ENCODE measurements around the gene MRPL18. TPM values are rescaled to one million over a fixed set of nuclear protein-coding genes. Genes with fewer than 3 reads are reported as not detected.

The MRPL18 gene
- total and polyA plus RNA-seq, 2 of the 4 experiments (the other 2 are of a cell fraction) = 53.4 to 56.8 TPM

GRCh38 chr6:159842035-159842434 is 51.8 kb downstream of the MRPL18 start:
- ATAC-seq (ENCODE audit: low read depth) (peak; percentile 60; the same call in 1 of the 2 replicates), DNase-seq (no peak)
- no peak overlapping the region for H3K14ac ChIP-seq (replicated peaks; ENCODE audit: low read depth, low read length)
- H3K9me3 ChIP-seq (ENCODE audit: control insufficient read depth, insufficient read depth, low read length) = no peaks in the 10 kb centered on the region
- H3K79me1 ChIP-seq (ENCODE audit: low read depth in 1 of 2, low read length in 2 of 2) = no peaks in the 10 kb centered on the region
- in situ Hi-C loops (cut with MboI; ENCODE audit: low sequenced_read_pairs) = no loop called here
- no peak overlapping the region for H3K4ac ChIP-seq (ENCODE audit: low read depth, low read length)
- no peak overlapping the region for H3K18ac ChIP-seq (ENCODE audit: low read depth, low read length)
- no peak overlapping the region for H2AK9ac ChIP-seq (replicated peaks; ENCODE audit: low read depth, low read length, poor library complexity)
- H3K9ac ChIP-seq (ENCODE audit: low read depth, low read length) = no peak overlapping the region
- no peaks in the 10 kb centered on the region for H4K20me1 ChIP-seq (ENCODE audit: insufficient read depth, low read length)
- intact Hi-C loops (cut with micrococcal nuclease) = no loop called here
- H3K4me2 ChIP-seq (ENCODE audit: low read depth, low read length) = no peak overlapping the region
- H2AK5ac ChIP-seq (ENCODE audit: low read depth, low read length) = no peak overlapping the region
- H3K9me1 ChIP-seq (ENCODE audit: insufficient read depth, low read length) = 0 out of 2 replicates have a peak, but pooled peaks cover 4% of the 10 kb centered on the region
- no peak overlapping the region for H4K5ac ChIP-seq (ENCODE audit: low read depth, low read length)
- BruUV-seq (replicated peaks) = no TSS peak
- no peak overlapping the region for H3K23ac ChIP-seq (ENCODE audit: low read depth, low read length)
- POLR2A ChIA-PET (ENCODE audit: unreplicated experiment) = no interaction called here
- H3K56ac ChIP-seq (ENCODE audit: extremely low read depth, insufficient read depth, low read length) = no peak overlapping the region
- H3K27ac ChIP-seq (ENCODE audit: insufficient read depth, low read length) = no peak overlapping the region
- no peak overlapping the region for H2AFZ ChIP-seq (replicated peaks; ENCODE audit: low read length, poor library complexity)
- dilution Hi-C loops (cut with HindIII; ENCODE audit: low sequenced_read_pairs, unreplicated experiment) = no loop called here
- CTCF ChIA-PET = no interaction called here
- no peak overlapping the region for H4K8ac ChIP-seq (ENCODE audit: low read depth in 2 of 2, low read length in 2 of 2)
- no peak overlapping the region for H2BK15ac ChIP-seq (ENCODE audit: low read depth, low read length)
- no peak overlapping the region for H3K4me3 ChIP-seq (ENCODE audit: insufficient read depth, low read depth, low read length)
- H4K91ac ChIP-seq (ENCODE audit: insufficient read depth, low read depth, low read length) = no peak overlapping the region
- TF ChIP-seq CTCF (conservative IDR thresholded peaks at IDR 0.05; ENCODE audit: low read depth, low read length) = peak; percentile 37
- no peak for TF ChIP-seq RCOR1 (IDR thresholded peaks at IDR 0.05; ENCODE audit: insufficient replicate concordance, low read length)
- no peaks in the 10 kb centered on the region; the same call in 1 of the 2 replicates for H3K27me3 ChIP-seq (ENCODE audit: control insufficient read depth, insufficient read depth, low read length)
- no peak overlapping the region for H2BK120ac ChIP-seq (ENCODE audit: low read depth, low read length)
- H2BK5ac ChIP-seq (ENCODE audit: low read depth, low read length, poor library complexity, severe bottlenecking) = no peak overlapping the region
- no peaks in the 10 kb centered on the region for H3K4me1 ChIP-seq (ENCODE audit: control insufficient read depth, insufficient read depth, low read length)
- 89% methylated on average over 1 of the region's 4 CpGs; no CpG with 5 or more reads in 1 of the 2 experiments for WGBS, 2 experiments (ENCODE audit: extremely low coverage in 2 of 2, insufficient read length in 1 of 2)
- no peak overlapping the region for H2BK20ac ChIP-seq (ENCODE audit: low read depth, low read length)
- no peaks in the 10 kb centered on the region for H3K36me3 ChIP-seq (ENCODE audit: control insufficient read depth, insufficient read depth, low read length)
